ENCODE results near the gene RCL1. TPM values are rescaled to one million over a fixed set of nuclear protein-coding genes. Genes with fewer than 3 reads are reported as not detected.
"Not testable (repeated sequence)": the region's sequence is repeated elsewhere in the genome, so short reads cannot be mapped to it uniquely, and the experiment has no call there.

The RCL1 gene
- total RNA-seq, 1 donor from 2014 or later: 29.7 TPM

- no peak for DNase-seq
Observed at GRCh38 chr9:4784403-4784802, 8.3 kb upstream of the RCL1 start.

GRCh38 chr9:4786599-4786998 is 6.1 kb upstream of the RCL1 start:
- no peak for DNase-seq

GRCh38 chr9:4787876-4788275 is 4.9 kb upstream of the RCL1 start:
- no peak for DNase-seq

GRCh38 chr9:4788703-4789102 is 4.0 kb upstream of the RCL1 start:
- no peak for DNase-seq

- no peak for DNase-seq
Observed at GRCh38 chr9:4792054-4792571, 631 bp upstream of the RCL1 start.

- peak; percentile 3 for DNase-seq
Observed at GRCh38 chr9:4793459-4794395, 983 bp downstream of the RCL1 start.

GRCh38 chr9:4794691-4795090 is 1.9 kb downstream of the RCL1 start:
- DNase-seq: no peak

GRCh38 chr9:4795108-4795507 is 2.4 kb downstream of the RCL1 start:
- not testable (repeated sequence) for DNase-seq

- DNase-seq: no peak
Observed at GRCh38 chr9:4796530-4796929, 3.8 kb downstream of the RCL1 start.

- peak; percentile 35 for DNase-seq
Observed at GRCh38 chr9:4796988-4797853, 4.5 kb downstream of the RCL1 start.

GRCh38 chr9:4797854-4798150 is 5.1 kb downstream of the RCL1 start:
- DNase-seq: no peak

- no peak for DNase-seq
Observed at GRCh38 chr9:4798281-4799032, 5.7 kb downstream of the RCL1 start.

GRCh38 chr9:4799033-4799430 is 6.3 kb downstream of the RCL1 start:
- DNase-seq: no peak

GRCh38 chr9:4799775-4800174 is 7.0 kb downstream of the RCL1 start:
- no peak for DNase-seq

- no peak for DNase-seq
Observed at GRCh38 chr9:4801156-4801555, 8.4 kb downstream of the RCL1 start.

GRCh38 chr9:4803670-4804530 is 11.2 kb downstream of the RCL1 start:
- DNase-seq: no peak

- no peak for DNase-seq
Observed at GRCh38 chr9:4804531-4805016, 11.8 kb downstream of the RCL1 start.

- DNase-seq: no peak
Observed at GRCh38 chr9:4805191-4805918, 12.6 kb downstream of the RCL1 start.

GRCh38 chr9:4810565-4810964 is 17.8 kb downstream of the RCL1 start:
- no peak for DNase-seq

- DNase-seq: no peak
Observed at GRCh38 chr9:4811824-4812223, 19.1 kb downstream of the RCL1 start.

- no peak for DNase-seq
Observed at GRCh38 chr9:4812858-4813257, 20.1 kb downstream of the RCL1 start.

Measured in tongue (tissue), 2 donors.